Small intestine (tissue), 7 donors: Measurements from ENCODE around the gene FAM163A. TPM values are rescaled to one million over a fixed set of nuclear protein-coding genes. Genes with fewer than 3 reads are reported as not detected.

Experiments used
- DNase-seq, 2 donors: peaks; one replicate each; pipeline versions ENCODE4 v3.0.0 to v3.0.0-alpha.2; 2013
- FAIRE-seq: peaks from 2 replicates; lab custom pipeline; 2012; peaks lifted over from hg19 to GRCh38; lab: Jason Lieb, UNC
- H3K27ac ChIP-seq, 3 donors: one replicate each; pipeline ENCODE4 v1.5.1; 2013; ENCODE audit warnings: low read length in 2 of 3, mild to moderate bottlenecking in 2 of 3, control low read depth in 1 of 3, inconsistent platforms in 1 of 3, low read depth in 1 of 3, moderate library complexity in 1 of 3
- H3K27me3 ChIP-seq, 3 donors: one replicate each; pipeline ENCODE4 v1.6.1; 2013; ENCODE audit warnings: low read length in 3 of 3, inconsistent platforms in 1 of 3; ENCODE audit not compliant: control insufficient read depth in 3 of 3, insufficient read depth in 3 of 3
- H3K36me3 ChIP-seq, 3 donors: one replicate each; pipeline ENCODE4 v1.6.1; 2013; ENCODE audit warnings: low read length in 3 of 3, inconsistent platforms in 1 of 3, low read depth in 1 of 3, mild to moderate bottlenecking in 1 of 3, moderate library complexity in 1 of 3; ENCODE audit not compliant: control insufficient read depth in 3 of 3, insufficient read depth in 2 of 3
- H3K4me1 ChIP-seq, 3 donors: one replicate each; pipeline ENCODE4 v1.6.1; 2013; ENCODE audit warnings: low read length in 2 of 3, inconsistent platforms in 1 of 3, low read depth in 1 of 3, mild to moderate bottlenecking in 1 of 3, moderate library complexity in 1 of 3; ENCODE audit not compliant: control insufficient read depth in 3 of 3, insufficient read depth in 2 of 3
- H3K4me3 ChIP-seq, 3 donors: one replicate each; pipeline ENCODE4 v1.5.1; 2013; ENCODE audit warnings: low read length in 3 of 3, control low read depth in 1 of 3, inconsistent platforms in 1 of 3, low read depth in 1 of 3, mild to moderate bottlenecking in 1 of 3, moderate library complexity in 1 of 3
- H3K9me3 ChIP-seq, 2 donors: one replicate each; pipeline ENCODE4 v1.6.1; 2013; ENCODE audit warnings: low read depth in 1 of 2, low read length in 1 of 2; ENCODE audit not compliant: control insufficient read depth in 2 of 2, insufficient read depth in 1 of 2
- WGBS, 3 donors: extraction: QIAGEN DNeasy Blood & Tissue Kit; methylation state at CpG; one replicate each; pipeline ENCODE4 v1.1.7; 2013; 5-methylcytosine and 5-hydroxymethylcytosine counted together
- polyA plus RNA-seq, 4 donors: library from polyadenylated mRNA; stranded (reverse) in 3 of 4; unstranded in 1 of 4; fragments of 200-250 nt in 3 of 4; fragments of 120-200 nt in 1 of 4; gene quantifications; one replicate each; pipeline versions ENCODE4 v1.2.1 to v1.2.3, GENCODE V29; 2013
- donor health status: healthy with polysubstance abuse.
- donor health status: control.
- donor health status: control.
- donor health status: Bipolar disorder and iron deficiency.
- donor health status: healthy.

FAM163A gene
- polyA plus RNA-seq, 4 donors, result 0.27 to 1.6 (median 0.53) TPM; not detected in 1

DNA sequence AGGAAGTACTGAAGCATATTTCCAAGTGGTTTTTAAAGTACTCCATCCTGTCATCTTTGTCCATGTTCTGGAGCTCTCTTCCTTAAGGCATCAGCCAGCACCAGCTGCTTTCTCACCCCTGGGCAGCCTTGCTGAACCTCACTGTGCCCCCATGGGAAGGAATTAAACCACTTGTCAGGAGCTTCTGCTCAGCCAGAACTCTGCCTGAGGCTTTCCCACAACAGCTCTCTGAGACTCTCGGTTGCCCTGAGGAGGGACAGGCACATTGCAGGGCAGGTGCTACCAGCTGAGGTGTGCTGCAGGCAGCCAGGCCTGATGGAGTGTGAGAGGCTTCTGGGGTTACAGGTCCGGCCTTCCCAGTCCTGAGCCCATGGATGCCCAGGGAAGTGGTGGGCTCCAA, 30.9 kb downstream of the FAM163A start:
- no peak for FAIRE-seq
- 73 to 87% (median 78%) methylated on average over 2 of the region's 2 CpGs for WGBS, 3 donors
- DNase-seq, result no peak

DNA sequence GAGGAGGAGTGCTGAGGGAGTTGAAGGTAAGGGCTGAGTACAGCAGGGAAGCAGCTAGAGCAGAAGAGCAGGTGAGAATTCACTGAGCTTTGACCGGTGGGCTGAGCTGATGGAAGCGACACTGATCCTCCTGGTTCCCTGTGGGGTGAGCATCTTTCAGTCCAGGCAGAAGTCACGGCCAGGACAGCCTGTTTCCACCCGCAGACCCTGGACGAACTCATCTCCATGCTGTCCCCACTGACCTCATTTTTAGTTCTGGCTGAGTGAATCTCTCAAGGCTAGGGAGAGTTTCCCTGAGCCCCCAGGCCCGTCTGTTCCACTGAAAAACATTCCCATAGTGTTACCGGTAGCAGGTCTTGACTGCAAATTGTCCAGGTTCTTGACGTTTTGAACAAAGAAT, 31.5 kb downstream of the FAM163A start:
- FAIRE-seq (no peak), DNase-seq (no peak)
- Histone ChIP-seq H3K4me1 (peaks cover 0 to under 1% (median 0%) of the 10 kb centered on the region in 3 donors), H3K36me3 (no peaks in the 10 kb centered on the region), H3K9me3 (no peaks in the 10 kb centered on the region), H3K27me3 (no peaks in the 10 kb centered on the region), H3K4me3 (no peak overlapping the region), H3K27ac (peak overlapping the region in 1 of 3 donors; percentile 34)
- 46 to 81% (median 67%) methylated on average over 8 of the region's 8 CpGs for WGBS, 3 donors

More for the DNA sequence above, 30.9 kb downstream of the FAM163A start:
- Histone ChIP-seq H3K36me3 (no peaks in the 10 kb centered on the region), H3K27me3 (no peaks in the 10 kb centered on the region), H3K4me3 (no peak overlapping the region), H3K4me1 (no peaks in the 10 kb centered on the region), H3K27ac (no peak overlapping the region), H3K9me3 (no peaks in the 10 kb centered on the region)

DNA sequence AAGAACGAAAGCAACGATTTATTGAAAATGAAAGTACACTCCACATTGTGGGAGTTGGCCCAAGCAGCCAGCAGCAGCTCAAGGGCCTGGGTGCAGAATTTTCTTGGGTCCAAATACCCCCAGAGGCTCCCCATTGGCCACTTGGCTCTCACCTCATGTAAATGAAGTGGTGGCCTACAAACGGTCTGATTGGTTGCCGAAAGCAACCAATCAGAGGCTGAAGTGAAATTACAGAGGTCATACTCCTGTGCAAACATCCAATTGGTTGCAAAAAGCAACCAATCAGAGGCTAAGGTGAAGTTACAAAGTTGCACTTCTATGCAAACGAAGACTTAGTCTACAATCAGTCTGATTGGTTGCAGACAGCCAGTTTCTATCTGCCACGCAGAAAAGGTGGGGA, 31.9 kb downstream of the FAM163A start:
- Histone ChIP-seq H3K27ac (no peak overlapping the region), H3K36me3 (no peaks in the 10 kb centered on the region), H3K4me1 (peaks cover 0 to 5% (median 0%) of the 10 kb centered on the region in 3 donors), H3K4me3 (no peak overlapping the region), H3K9me3 (no peaks in the 10 kb centered on the region), H3K27me3 (no peaks in the 10 kb centered on the region)
- FAIRE-seq (no peak), DNase-seq (peak in 1 of 2 donors; percentile 79)
- WGBS, 3 donors, result 41 to 80% (median 55%) methylated on average over 6 of the region's 6 CpGs

DNA sequence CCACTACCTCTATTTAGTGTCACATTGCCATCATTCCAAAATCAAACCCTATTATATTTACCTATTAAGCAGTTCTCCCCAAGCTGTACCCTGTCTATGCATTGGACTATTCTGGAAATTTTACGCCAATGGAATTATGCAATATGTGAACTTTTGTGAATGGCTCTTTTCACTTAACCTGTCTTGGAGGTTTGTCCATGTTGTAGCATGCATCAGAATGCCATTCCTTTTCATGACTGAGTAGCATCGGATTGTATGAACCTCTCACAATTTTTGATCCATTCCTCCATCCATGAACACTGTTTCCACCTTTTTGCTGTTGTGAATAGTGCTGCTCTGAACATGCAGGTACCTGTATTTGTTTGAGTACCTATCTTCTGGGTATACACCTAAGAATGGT, 33.7 kb downstream of the FAM163A start:
- DNase-seq (no peak), FAIRE-seq (no peak)
- H3K36me3 ChIP-seq, result no peaks in the 10 kb centered on the region

DNA sequence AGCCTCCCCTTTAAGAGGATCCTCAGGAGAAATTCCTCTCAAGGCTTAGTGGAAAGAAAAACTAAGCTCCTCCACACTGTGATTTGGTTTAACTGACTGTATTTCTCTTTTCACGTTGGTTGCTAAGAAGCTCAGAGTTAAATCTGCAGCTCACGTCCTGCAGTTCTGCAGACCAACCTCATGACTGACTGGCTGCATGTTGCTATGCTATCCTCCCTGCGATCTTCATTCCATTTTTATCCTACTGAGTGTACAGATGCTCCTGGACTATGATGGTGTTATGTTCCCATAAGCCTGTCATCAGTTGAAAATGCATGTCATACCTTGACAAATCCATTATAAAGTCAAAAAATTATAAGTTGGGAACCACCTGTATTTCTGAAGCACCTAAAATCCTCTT, 34.6 kb downstream of the FAM163A start:
- WGBS, 3 donors, result 78 to 89% (median 81%) methylated on average over 3 of the region's 3 CpGs
- Histone ChIP-seq H3K27me3 (no peaks in the 10 kb centered on the region), H3K4me3 (no peak overlapping the region), H3K36me3 (no peaks in the 10 kb centered on the region), H3K4me1 (peaks cover 0 to 11% (median 4%) of the 10 kb centered on the region in 3 donors), H3K9me3 (no peaks in the 10 kb centered on the region), H3K27ac (no peak overlapping the region)
- no peak for DNase-seq
- FAIRE-seq, result no peak

More for the DNA sequence above, 33.7 kb downstream of the FAM163A start:
- H3K27ac ChIP-seq, result no peak overlapping the region
- no peak overlapping the region for H3K4me3 ChIP-seq
- H3K4me1 ChIP-seq, result peaks cover 0 to 5% (median 0%) of the 10 kb centered on the region in 3 donors
- H3K27me3 ChIP-seq, result no peaks in the 10 kb centered on the region
- WGBS, 3 donors, result 92 to 97% (median 97%) methylated on average over 2 of the region's 2 CpGs
- H3K9me3 ChIP-seq, result no peaks in the 10 kb centered on the region

DNA sequence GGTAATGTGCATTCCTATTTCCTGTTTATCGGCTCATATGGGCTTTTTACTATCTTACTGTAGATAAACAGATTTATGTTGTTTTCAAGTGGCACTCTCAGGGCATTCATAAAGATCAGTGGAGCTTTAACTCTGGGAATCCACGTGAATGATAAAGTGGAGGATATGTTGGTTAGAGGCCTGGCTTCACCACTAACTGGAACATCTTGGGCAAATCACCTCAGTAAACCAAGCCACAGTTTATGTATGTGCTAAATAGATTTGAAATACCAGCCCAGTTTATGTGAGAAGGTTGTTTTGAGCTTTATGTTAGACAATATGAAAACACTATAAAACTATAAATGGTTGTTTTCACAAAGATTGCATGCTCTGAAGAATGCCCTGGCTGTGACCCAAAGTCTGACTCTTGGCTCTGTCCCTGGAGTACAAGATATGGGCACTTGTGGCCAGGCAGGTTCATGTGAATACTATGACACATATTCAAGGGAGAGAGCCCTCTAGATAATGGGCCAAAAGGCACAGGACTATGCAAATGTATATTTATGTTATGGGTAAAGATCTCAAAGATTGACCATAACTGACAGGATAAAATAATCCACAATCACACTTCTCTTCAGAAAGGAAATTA, 36.7 kb downstream of the FAM163A start:
- Histone ChIP-seq H3K27ac (no peak overlapping the region), H3K9me3 (no peaks in the 10 kb centered on the region), H3K4me1 (peaks cover 0 to 29% (median 4%) of the 10 kb centered on the region in 3 donors), H3K4me3 (no peak overlapping the region), H3K27me3 (no peaks in the 10 kb centered on the region), H3K36me3 (no peaks in the 10 kb centered on the region)
- FAIRE-seq (no peak), DNase-seq (no peak)
- 49 to 58% (median 51%) methylated on average over 2 of the region's 2 CpGs for WGBS, 3 donors

DNA sequence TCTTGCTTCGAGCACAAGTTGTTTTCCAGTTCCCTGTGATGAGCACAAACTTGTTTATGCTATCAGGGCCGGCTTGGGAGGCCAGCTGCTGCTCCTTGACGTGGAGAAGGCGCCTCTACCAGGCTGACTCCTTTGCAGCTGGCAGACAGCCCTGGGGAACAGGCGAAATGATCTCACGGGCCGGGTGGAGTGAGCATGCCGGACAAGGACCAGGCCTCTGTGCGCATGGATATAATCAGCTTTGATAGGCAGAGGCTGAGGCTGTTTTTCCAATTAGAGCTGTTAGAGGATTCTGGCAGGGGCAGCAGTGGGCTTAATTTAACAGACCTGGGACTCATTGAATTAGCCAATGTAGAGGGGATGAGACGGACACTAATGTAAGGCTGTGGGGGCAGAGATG, 38.9 kb downstream of the FAM163A start:
- no peak for FAIRE-seq

DNA sequence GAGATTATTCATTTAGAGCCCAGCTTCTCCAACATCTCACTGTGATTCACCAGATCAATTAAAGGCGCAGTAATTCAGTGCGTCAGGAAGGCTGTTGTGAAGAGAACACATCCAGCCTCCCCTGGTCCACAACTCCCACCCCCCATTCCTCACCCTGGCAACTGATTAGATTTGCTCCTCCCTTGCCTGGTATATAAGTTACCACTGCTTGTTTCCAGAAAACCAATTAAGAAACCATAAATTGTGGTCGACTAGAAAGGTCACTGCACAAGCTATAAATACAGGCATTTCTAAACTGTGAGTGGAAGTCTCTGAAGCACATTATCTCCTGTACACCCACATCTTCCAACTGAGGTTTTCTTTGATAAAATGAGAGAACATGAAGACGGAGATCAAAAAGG, 41.9 kb downstream of the FAM163A start:
- Histone ChIP-seq H3K9me3 (no peaks in the 10 kb centered on the region), H3K27ac (peak overlapping the region in 1 of 3 donors; percentile 37), H3K4me1 (peaks cover 4 to 47% (median 5%) of the 10 kb centered on the region in 3 donors), H3K36me3 (no peaks in the 10 kb centered on the region), H3K4me3 (no peak overlapping the region), H3K27me3 (no peaks in the 10 kb centered on the region)
- FAIRE-seq (no peak), DNase-seq (no peak)
- 40 to 56% (median 43%) methylated on average over 4 of the region's 4 CpGs for WGBS, 3 donors

More for the DNA sequence above, 38.9 kb downstream of the FAM163A start:
- H3K27ac ChIP-seq, result peak overlapping the region in 1 of 3 donors; percentile 70
- H3K27me3 ChIP-seq, result no peaks in the 10 kb centered on the region
- 24 to 47% (median 43%) methylated on average over 10 of the region's 10 CpGs for WGBS, 3 donors
- H3K4me1 ChIP-seq, result peaks cover 0 to 39% (median 4%) of the 10 kb centered on the region in 3 donors
- H3K4me3 ChIP-seq, result no peak overlapping the region
- H3K9me3 ChIP-seq, result no peaks in the 10 kb centered on the region
- peak; percentile 39 to 42 for DNase-seq
- H3K36me3 ChIP-seq, result no peaks in the 10 kb centered on the region
